ENCODE measurements around the gene PLEKHM3.

The PLEKHM3 gene

GRCh38 chr2:207778298-207778882 is 246.9 kb downstream of the PLEKHM3 start:
- DNase-seq = no peak

- DNase-seq = no peak
Observed at GRCh38 chr2:207777124-207777523, 248.2 kb downstream of the PLEKHM3 start.

- no peak for DNase-seq
Observed at GRCh38 chr2:207775473-207775872, 249.9 kb downstream of the PLEKHM3 start.

- DNase-seq = no peak
Observed at GRCh38 chr2:207772844-207773205, 252.5 kb downstream of the PLEKHM3 start.

GRCh38 chr2:207772081-207772843 is 253.1 kb downstream of the PLEKHM3 start:
- DNase-seq = no peak

- DNase-seq = no peak
Observed at GRCh38 chr2:207771421-207771820, 253.9 kb downstream of the PLEKHM3 start.
